ENCODE results near the gene ATP6V0A4.
"Not testable (repeated sequence)": the region's sequence is repeated elsewhere in the genome, so short reads cannot be mapped to it uniquely, and the experiment has no call there.

ATP6V0A4 gene

GRCh38 chr7:138829335-138829734 lies 31.3 kb upstream of the ATP6V0A4 start:
- Histone ChIP-seq H3K4me1 (ENCODE audit: control insufficient read depth, insufficient read depth, low read length) (no peaks in the 10 kb centered on the region), H3K27me3 (ENCODE audit: control insufficient read depth, insufficient read depth, low read length) (no peaks in the 10 kb centered on the region), H3K4me3 (ENCODE audit: low read length) (no peak overlapping the region), H3K36me3 (ENCODE audit: control insufficient read depth, insufficient read depth, low read length) (no peaks in the 10 kb centered on the region), H3K9me3 (ENCODE audit: control insufficient read depth, insufficient read depth, low read length) (no peaks in the 10 kb centered on the region), H3K27ac (ENCODE audit: low read length) (no peak overlapping the region)
- no peak for DNase-seq (ENCODE audit: low read depth, low spot score)
- WGBS (ENCODE audit: insufficient coverage, insufficient read length) = no CpG with 5 or more reads among the region's 11 CpGs

DNA sequence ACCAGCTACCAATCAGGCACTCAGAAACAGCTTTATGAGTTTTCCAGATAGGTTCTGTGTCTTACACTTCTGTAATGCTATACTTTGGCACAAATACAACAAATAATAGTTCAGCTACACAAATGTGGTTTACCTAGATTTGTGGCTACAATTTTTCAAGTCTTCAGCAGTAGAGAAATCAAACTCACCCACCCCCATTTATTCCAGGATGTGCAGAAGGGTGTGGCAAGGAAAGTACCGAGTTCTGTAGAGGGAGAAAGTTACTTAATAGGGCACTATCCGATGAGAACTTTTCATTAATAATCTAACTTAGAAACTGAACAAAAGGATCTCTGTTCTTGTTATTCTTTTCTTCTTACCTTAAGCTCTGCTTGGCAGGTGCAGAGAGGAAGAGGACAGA lies 30.3 kb upstream of the ATP6V0A4 start:
- Histone ChIP-seq H3K4me3 (ENCODE audit: low read length) (no peak overlapping the region), H3K36me3 (ENCODE audit: control insufficient read depth, insufficient read depth, low read length) (no peaks in the 10 kb centered on the region), H3K4me1 (ENCODE audit: control insufficient read depth, insufficient read depth, low read length) (no peaks in the 10 kb centered on the region), H3K27me3 (ENCODE audit: control insufficient read depth, insufficient read depth, low read length) (no peaks in the 10 kb centered on the region), H3K27ac (ENCODE audit: low read length) (no peak overlapping the region), H3K9me3 (ENCODE audit: control insufficient read depth, insufficient read depth, low read length) (no peaks in the 10 kb centered on the region)
- WGBS (ENCODE audit: insufficient coverage, insufficient read length) = no CpG with 5 or more reads among the region's 2 CpGs
- no peak for DNase-seq (ENCODE audit: low read depth, low spot score)

DNA sequence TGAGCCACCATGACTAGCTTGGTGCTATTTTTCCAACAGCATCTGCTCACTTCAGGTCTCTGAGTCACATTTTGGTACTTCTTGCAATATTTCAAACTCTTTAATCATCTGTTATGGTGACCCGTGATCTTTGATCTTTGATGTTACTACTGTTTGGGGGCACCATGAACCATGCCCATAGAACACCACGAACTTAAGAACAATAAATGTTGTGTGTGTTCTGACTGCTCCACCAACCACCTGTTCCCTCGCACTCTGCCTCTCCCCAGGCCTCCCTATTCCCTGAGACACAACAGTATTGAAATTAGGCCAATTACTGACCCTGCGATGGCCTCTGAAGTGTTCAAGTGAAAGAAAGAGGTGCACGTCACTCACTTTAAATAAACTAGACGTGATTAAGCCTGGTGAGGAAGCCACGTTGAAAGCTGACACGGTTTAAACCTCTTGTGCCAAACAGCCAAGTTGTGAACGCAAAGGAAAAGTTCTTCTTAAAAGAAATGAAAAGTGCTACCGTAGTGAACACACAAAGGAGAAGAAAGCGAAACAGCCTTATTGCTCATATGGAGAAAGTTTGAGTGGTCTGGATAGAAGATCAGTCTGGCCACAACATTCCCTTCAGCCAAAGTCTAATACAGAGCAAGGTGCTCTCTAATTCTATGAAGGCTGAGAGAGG lies 27.2 kb upstream of the ATP6V0A4 start:
- H3K4me1 ChIP-seq (ENCODE audit: control insufficient read depth, insufficient read depth, low read length) = no peaks in the 10 kb centered on the region
- no peak for DNase-seq (ENCODE audit: low read depth, low spot score)
- no peaks in the 10 kb centered on the region for H3K36me3 ChIP-seq (ENCODE audit: control insufficient read depth, insufficient read depth, low read length)
- no CpG with 5 or more reads among the region's 11 CpGs for WGBS (ENCODE audit: insufficient coverage, insufficient read length)
- H3K27me3 ChIP-seq (ENCODE audit: control insufficient read depth, insufficient read depth, low read length) = no peaks in the 10 kb centered on the region
- H3K9me3 ChIP-seq (ENCODE audit: control insufficient read depth, insufficient read depth, low read length) = no peaks in the 10 kb centered on the region
- no peak overlapping the region for H3K27ac ChIP-seq (ENCODE audit: low read length)
- H3K4me3 ChIP-seq (ENCODE audit: low read length) = no peak overlapping the region

DNA sequence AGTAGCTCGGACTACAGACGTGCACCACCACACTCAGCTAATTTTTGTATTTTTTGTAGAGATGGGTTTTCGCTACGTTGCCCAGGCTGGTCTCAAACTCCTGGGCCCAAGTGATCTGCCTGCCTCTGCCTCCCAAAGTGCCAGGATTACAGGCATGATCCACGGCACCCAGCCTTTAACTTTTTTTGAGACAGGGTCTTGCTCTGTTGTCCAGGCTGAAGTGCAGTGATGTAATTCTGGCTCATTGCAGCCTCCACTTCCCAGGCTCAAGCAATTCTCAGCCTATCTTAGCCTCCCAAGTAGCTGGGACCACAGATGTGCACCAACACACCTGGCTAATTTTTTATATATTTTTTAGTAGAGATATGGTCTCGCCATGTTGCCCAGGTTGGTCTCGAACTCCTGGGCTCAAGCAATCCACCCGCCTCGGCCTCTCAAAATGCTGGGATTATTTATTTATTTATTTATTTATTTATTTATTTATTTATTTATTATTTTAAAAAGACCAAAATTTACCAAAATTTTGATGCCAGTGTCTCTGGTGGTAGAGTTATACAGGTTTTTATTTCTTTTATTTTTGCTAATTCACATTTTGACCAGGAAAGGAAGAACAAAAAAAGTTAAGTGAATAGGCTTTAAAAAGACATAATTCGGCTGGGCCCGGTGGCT lies 25.0 kb upstream of the ATP6V0A4 start:
- H3K36me3 ChIP-seq (ENCODE audit: control insufficient read depth, insufficient read depth, low read length) = no peaks in the 10 kb centered on the region
- no peaks in the 10 kb centered on the region for H3K4me1 ChIP-seq (ENCODE audit: control insufficient read depth, insufficient read depth, low read length)
- no peaks in the 10 kb centered on the region for H3K9me3 ChIP-seq (ENCODE audit: control insufficient read depth, insufficient read depth, low read length)
- H3K27ac ChIP-seq (ENCODE audit: low read length) = no peak overlapping the region
- no peak overlapping the region for H3K4me3 ChIP-seq (ENCODE audit: low read length)
- no peaks in the 10 kb centered on the region for H3K27me3 ChIP-seq (ENCODE audit: control insufficient read depth, insufficient read depth, low read length)
- no peak for DNase-seq (ENCODE audit: low read depth, low spot score)
- WGBS (ENCODE audit: insufficient coverage, insufficient read length) = no CpG with 5 or more reads among the region's 11 CpGs

DNA sequence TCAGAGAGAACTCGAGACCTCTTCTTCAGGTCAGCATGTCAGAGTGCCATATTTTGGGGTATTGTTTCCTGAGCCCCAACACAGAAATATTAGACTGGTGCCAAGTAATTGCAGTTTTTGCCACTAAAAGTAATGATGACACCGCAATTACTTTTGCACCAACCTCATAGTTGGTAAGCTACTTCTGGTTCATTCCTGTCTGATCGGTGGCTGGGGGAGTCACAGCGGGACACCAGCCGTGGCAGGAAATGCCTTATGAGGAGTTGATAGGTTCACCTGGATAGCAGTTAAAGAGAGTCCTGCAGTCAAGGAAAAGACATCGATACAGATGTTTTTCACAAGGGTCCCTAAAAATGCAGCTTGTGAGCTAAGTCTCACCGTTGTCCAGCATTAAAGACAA lies 23.9 kb upstream of the ATP6V0A4 start:
- no CpG with 5 or more reads among the region's 7 CpGs for WGBS (ENCODE audit: insufficient coverage, insufficient read length)

DNA sequence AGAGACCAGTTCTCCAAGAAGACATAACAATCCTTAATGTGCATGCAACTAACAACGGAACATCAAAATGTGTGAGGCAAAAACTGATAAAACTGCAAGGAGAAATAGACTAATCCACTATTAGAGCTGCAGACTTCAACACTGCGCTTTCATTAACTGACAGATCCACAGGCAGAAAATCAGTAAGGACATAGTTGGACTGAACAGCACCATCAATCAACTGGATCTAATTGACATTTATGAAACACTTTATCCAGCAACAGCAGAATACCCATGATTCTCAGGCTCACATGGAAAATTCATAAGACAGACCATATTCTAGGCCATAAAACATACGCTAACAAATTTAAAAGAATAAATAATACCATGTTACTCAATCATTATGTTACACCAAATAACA lies 21.6 kb upstream of the ATP6V0A4 start:
- no peaks in the 10 kb centered on the region for H3K4me1 ChIP-seq (ENCODE audit: control insufficient read depth, insufficient read depth, low read length)
- DNase-seq (ENCODE audit: low read depth, low spot score) = no peak
- H3K36me3 ChIP-seq (ENCODE audit: control insufficient read depth, insufficient read depth, low read length) = no peaks in the 10 kb centered on the region
- WGBS (ENCODE audit: insufficient coverage, insufficient read length) = no CpG with 5 or more reads among the region's 3 CpGs
- no peak overlapping the region for H3K4me3 ChIP-seq (ENCODE audit: low read length)
- H3K9me3 ChIP-seq (ENCODE audit: control insufficient read depth, insufficient read depth, low read length) = no peaks in the 10 kb centered on the region
- no peak overlapping the region for H3K27ac ChIP-seq (ENCODE audit: low read length)
- no peaks in the 10 kb centered on the region for H3K27me3 ChIP-seq (ENCODE audit: control insufficient read depth, insufficient read depth, low read length)

More for the DNA sequence above, 23.9 kb upstream of the ATP6V0A4 start:
- Histone ChIP-seq H3K27ac (ENCODE audit: low read length) (no peak overlapping the region), H3K27me3 (ENCODE audit: control insufficient read depth, insufficient read depth, low read length) (no peaks in the 10 kb centered on the region), H3K36me3 (ENCODE audit: control insufficient read depth, insufficient read depth, low read length) (no peaks in the 10 kb centered on the region), H3K4me1 (ENCODE audit: control insufficient read depth, insufficient read depth, low read length) (no peaks in the 10 kb centered on the region), H3K4me3 (ENCODE audit: low read length) (no peak overlapping the region), H3K9me3 (ENCODE audit: control insufficient read depth, insufficient read depth, low read length) (no peaks in the 10 kb centered on the region)
- DNase-seq (ENCODE audit: low read depth, low spot score) = no peak

DNA sequence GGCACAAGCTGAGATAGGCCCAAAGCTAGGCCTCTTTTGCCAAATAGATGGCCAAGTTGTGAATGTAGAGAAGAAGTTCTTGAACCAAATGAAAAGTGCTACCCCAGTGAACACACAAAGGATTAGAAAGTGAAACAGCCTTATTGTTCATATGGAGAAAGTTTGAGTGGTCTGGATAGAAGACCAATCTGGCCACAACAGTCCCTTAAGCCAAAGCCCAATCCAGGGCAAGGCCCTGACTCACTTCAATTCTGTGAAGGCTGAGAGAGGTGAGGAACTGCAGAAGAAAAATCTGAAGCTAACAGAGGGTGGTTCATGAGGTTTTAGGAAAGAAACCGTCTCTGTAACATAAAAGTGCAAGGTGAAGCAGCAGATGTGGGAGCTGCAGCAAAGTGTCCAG lies 18.7 kb upstream of the ATP6V0A4 start:
- DNase-seq (ENCODE audit: low read depth, low spot score) = no peak
- no peaks in the 10 kb centered on the region for H3K27me3 ChIP-seq (ENCODE audit: control insufficient read depth, insufficient read depth, low read length)
- H3K9me3 ChIP-seq (ENCODE audit: control insufficient read depth, insufficient read depth, low read length) = no peaks in the 10 kb centered on the region
- H3K4me3 ChIP-seq (ENCODE audit: low read length) = no peak overlapping the region
- H3K36me3 ChIP-seq (ENCODE audit: control insufficient read depth, insufficient read depth, low read length) = no peaks in the 10 kb centered on the region
- no peak overlapping the region for H3K27ac ChIP-seq (ENCODE audit: low read length)
- no CpG with 5 or more reads among the region's 1 CpG for WGBS (ENCODE audit: insufficient coverage, insufficient read length)
- H3K4me1 ChIP-seq (ENCODE audit: control insufficient read depth, insufficient read depth, low read length) = no peaks in the 10 kb centered on the region

DNA sequence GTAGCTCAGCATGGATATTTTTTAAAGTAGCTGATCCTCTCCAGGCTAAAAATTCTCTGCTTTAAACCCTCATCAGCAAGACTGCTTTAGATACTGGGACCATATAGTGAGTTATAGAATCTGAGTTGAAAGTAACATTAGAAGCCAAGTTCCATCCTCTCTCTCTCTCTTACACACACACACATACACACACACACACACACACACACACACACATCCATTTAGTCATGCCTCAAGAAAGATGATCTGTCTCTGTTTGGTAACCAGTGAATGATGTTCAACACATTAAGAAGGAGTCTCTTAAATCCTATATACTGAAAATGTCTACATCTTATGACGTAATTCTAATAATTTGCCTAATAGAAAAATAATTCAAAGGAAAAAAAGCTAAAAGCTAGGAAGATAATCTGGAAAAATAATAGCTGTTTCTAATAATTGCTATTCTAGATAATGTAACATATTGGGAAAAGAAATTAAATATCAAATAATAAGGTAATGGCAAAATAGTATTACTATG lies 16.9 kb upstream of the ATP6V0A4 start:
- Histone ChIP-seq H3K27ac (ENCODE audit: low read length) (no peak overlapping the region), H3K9me3 (ENCODE audit: control insufficient read depth, insufficient read depth, low read length) (no peaks in the 10 kb centered on the region), H3K4me3 (ENCODE audit: low read length) (no peak overlapping the region), H3K4me1 (ENCODE audit: control insufficient read depth, insufficient read depth, low read length) (no peaks in the 10 kb centered on the region), H3K27me3 (ENCODE audit: control insufficient read depth, insufficient read depth, low read length) (no peaks in the 10 kb centered on the region), H3K36me3 (ENCODE audit: control insufficient read depth, insufficient read depth, low read length) (no peaks in the 10 kb centered on the region)
- WGBS (ENCODE audit: insufficient coverage, insufficient read length) = no CpG with 5 or more reads among the region's 1 CpG
- no peak for DNase-seq (ENCODE audit: low read depth, low spot score)

DNA sequence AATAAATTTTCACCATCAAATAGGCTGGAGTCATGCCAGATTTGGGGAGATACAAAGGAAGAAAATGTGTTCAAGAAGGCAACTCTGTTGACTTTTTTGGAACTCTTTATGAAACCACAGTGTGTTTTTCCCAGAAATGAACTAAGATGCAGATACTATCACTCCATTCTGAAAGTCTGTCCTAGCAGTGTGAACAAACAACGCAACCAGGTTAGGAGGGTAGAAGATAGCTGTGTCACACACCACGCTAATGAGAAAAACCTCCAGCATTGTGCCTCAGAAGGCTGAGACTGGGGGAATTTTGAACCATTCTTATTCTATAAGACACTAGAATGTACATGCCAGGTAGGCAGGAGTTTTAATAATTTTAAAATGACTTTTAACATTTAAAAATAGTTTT lies 15.9 kb upstream of the ATP6V0A4 start:
- DNase-seq (ENCODE audit: low read depth, low spot score) = no peak
- no peaks in the 10 kb centered on the region for H3K36me3 ChIP-seq (ENCODE audit: control insufficient read depth, insufficient read depth, low read length)
- no peaks in the 10 kb centered on the region for H3K4me1 ChIP-seq (ENCODE audit: control insufficient read depth, insufficient read depth, low read length)
- H3K27me3 ChIP-seq (ENCODE audit: control insufficient read depth, insufficient read depth, low read length) = no peaks in the 10 kb centered on the region
- H3K4me3 ChIP-seq (ENCODE audit: low read length) = no peak overlapping the region
- no peak overlapping the region for H3K27ac ChIP-seq (ENCODE audit: low read length)
- WGBS (ENCODE audit: insufficient coverage, insufficient read length) = no CpG with 5 or more reads among the region's 2 CpGs
- H3K9me3 ChIP-seq (ENCODE audit: control insufficient read depth, insufficient read depth, low read length) = no peaks in the 10 kb centered on the region

- no CpG with 5 or more reads among the region's 2 CpGs for WGBS (ENCODE audit: insufficient coverage, insufficient read length)
- not testable (repeated sequence) for DNase-seq (ENCODE audit: low read depth, low spot score); H3K27me3 ChIP-seq (ENCODE audit: control insufficient read depth, insufficient read depth, low read length); H3K4me1 ChIP-seq (ENCODE audit: control insufficient read depth, insufficient read depth, low read length); H3K27ac ChIP-seq (ENCODE audit: low read length); H3K9me3 ChIP-seq (ENCODE audit: control insufficient read depth, insufficient read depth, low read length); H3K4me3 ChIP-seq (ENCODE audit: low read length); H3K36me3 ChIP-seq (ENCODE audit: control insufficient read depth, insufficient read depth, low read length)
Measured at GRCh38 chr7:138811327-138811726, 13.3 kb upstream of the ATP6V0A4 start.

DNA sequence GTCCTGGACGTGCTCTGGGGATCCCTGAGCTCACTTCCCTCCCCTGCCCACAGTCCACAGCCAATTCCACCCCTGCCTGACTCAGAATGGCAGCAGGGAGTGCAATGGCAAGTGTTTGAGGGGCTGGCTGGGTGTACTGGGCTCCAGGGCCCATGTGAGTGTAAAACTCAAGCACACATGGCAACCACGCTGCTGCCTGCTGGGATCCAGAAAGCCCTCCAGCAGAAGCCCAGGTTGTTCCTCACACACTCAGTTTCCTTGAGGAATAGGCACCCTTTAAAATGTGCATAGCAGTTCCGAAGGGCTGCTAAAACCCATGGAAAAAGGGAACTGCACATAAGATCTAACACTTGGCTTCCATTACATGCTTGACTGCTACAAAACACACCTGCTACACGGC lies 11.3 kb upstream of the ATP6V0A4 start:
- no peak overlapping the region for H3K4me3 ChIP-seq (ENCODE audit: low read length)
- no peaks in the 10 kb centered on the region for H3K36me3 ChIP-seq (ENCODE audit: control insufficient read depth, insufficient read depth, low read length)
- H3K9me3 ChIP-seq (ENCODE audit: control insufficient read depth, insufficient read depth, low read length) = no peaks in the 10 kb centered on the region
- H3K4me1 ChIP-seq (ENCODE audit: control insufficient read depth, insufficient read depth, low read length) = no peaks in the 10 kb centered on the region
- no peak for DNase-seq (ENCODE audit: low read depth, low spot score)
- H3K27ac ChIP-seq (ENCODE audit: low read length) = no peak overlapping the region
- no CpG with 5 or more reads among the region's 4 CpGs for WGBS (ENCODE audit: insufficient coverage, insufficient read length)
- no peaks in the 10 kb centered on the region for H3K27me3 ChIP-seq (ENCODE audit: control insufficient read depth, insufficient read depth, low read length)
